Measurements from ENCODE around the gene ZNF273. TPM values are rescaled to one million over a fixed set of nuclear protein-coding genes. Genes with fewer than 3 reads are reported as not detected.

ZNF273 gene
- total and polyA plus RNA-seq, 5 donors from 2014 or later: 3.9 to 6.6 (median 6.0) TPM

GRCh38 chr7:64877714-64878610 is 25.1 kb upstream of the ZNF273 start:
- Histone ChIP-seq H3K4me3 (ENCODE audit: low read depth, low read length) (no peak overlapping the region), H3K4me1 (ENCODE audit: control insufficient read depth, insufficient read depth, low read length, poor library complexity, severe bottlenecking) (peaks cover 3% of the 10 kb centered on the region), H3K9me3 (ENCODE audit: control insufficient read depth in 2 of 2, low read length in 2 of 2) (no peaks in the 10 kb centered on the region), H3K27me3 (ENCODE audit: control insufficient read depth, insufficient read depth, low read length) (no peaks in the 10 kb centered on the region), H3K36me3 (ENCODE audit: control insufficient read depth, insufficient read depth, low read length) (no peaks in the 10 kb centered on the region), H3K27ac (ENCODE audit: insufficient read depth, low read length, poor library complexity, severe bottlenecking) (no peak overlapping the region)
- ATAC-seq (ENCODE audit: low read depth in 2 of 2) (no peak), DNase-seq (peak in 1 of 3 donors; percentile 9)
- Mint-ChIP-seq H3K27ac (peak overlapping the region in 1 of 3 donors; percentile 79), H3K4me1 (peaks cover 0 to 20% (median 2%) of the 10 kb centered on the region in 4 donors), H3K9me3 (peaks cover 0 to 6% (median 0%) of the 10 kb centered on the region in 7 donors), H3K4me3 (peak overlapping the region; percentile 27 to 81 (median 61)), H3K36me3 (no peaks in the 10 kb centered on the region), H3K27me3 (peaks cover 13% of the 10 kb centered on the region)

- Histone ChIP-seq H3K27me3 (ENCODE audit: control insufficient read depth, insufficient read depth, low read length) (no peaks in the 10 kb centered on the region), H3K4me3 (ENCODE audit: low read depth, low read length) (no peak overlapping the region), H3K36me3 (ENCODE audit: control insufficient read depth, insufficient read depth, low read length) (no peaks in the 10 kb centered on the region), H3K4me1 (ENCODE audit: control insufficient read depth, insufficient read depth, low read length, poor library complexity, severe bottlenecking) (peaks cover 3% of the 10 kb centered on the region), H3K9me3 (ENCODE audit: control insufficient read depth in 2 of 2, low read length in 2 of 2) (no peaks in the 10 kb centered on the region), H3K27ac (ENCODE audit: insufficient read depth, low read length, poor library complexity, severe bottlenecking) (no peak overlapping the region)
- DNase-seq (no peak), ATAC-seq (ENCODE audit: low read depth in 2 of 2) (no peak)
- Mint-ChIP-seq H3K4me3 (peak overlapping the region in 2 of 4 donors; percentile 48 to 54), H3K4me1 (peaks cover 0 to 22% (median 2%) of the 10 kb centered on the region in 4 donors), H3K27ac (no peak overlapping the region), H3K36me3 (no peaks in the 10 kb centered on the region), H3K9me3 (peaks cover 0 to 6% (median 0%) of the 10 kb centered on the region in 7 donors), H3K27me3 (peaks cover 13% of the 10 kb centered on the region)
Observed at GRCh38 chr7:64878684-64879083, 24.4 kb upstream of the ZNF273 start.

DNA sequence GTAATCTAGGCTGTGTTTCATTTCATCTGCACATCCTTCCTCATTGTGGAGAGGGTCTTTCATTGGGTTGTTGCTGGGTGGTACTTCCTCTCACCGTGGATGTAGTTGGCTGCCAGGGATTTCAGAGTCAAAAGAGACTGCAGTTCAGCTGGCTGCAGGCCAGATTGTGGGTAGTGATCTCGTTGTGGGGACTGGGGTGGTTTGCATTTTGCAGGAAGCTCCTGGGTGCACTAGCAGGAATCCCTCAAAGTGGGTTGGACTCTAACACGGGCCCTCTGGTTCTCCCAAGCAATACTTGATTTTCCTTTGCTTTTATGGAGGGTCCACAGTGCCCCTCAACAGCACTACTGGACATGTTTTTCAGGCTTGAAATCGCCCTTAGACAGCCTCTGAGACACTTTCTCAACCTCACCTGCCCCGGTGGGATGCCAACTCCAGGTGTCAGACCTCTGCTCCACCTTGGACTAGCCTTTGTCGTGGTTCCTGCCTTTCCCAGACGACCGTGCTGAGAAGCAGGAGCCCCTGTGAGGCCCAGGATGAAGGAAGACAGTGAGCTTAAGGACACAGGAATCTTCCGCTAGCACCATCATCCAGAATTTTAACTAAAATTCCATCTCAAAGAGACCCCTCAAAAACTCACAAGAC is 23.9 kb upstream of the ZNF273 start:
- no peak overlapping the region for H3K4me3 Mint-ChIP-seq
- no peak overlapping the region for H3K4me3 ChIP-seq (ENCODE audit: low read depth, low read length)
- no peaks in the 10 kb centered on the region for H3K9me3 ChIP-seq (ENCODE audit: control insufficient read depth in 2 of 2, low read length in 2 of 2)
- H3K9me3 Mint-ChIP-seq: peaks cover 0 to 6% (median 2%) of the 10 kb centered on the region in 7 donors
- H3K36me3 Mint-ChIP-seq: no peaks in the 10 kb centered on the region
- no peak overlapping the region for H3K27ac ChIP-seq (ENCODE audit: insufficient read depth, low read length, poor library complexity, severe bottlenecking)
- H3K4me1 ChIP-seq (ENCODE audit: control insufficient read depth, insufficient read depth, low read length, poor library complexity, severe bottlenecking): peaks cover 3% of the 10 kb centered on the region
- H3K36me3 ChIP-seq (ENCODE audit: control insufficient read depth, insufficient read depth, low read length): no peaks in the 10 kb centered on the region
- H3K27me3 Mint-ChIP-seq: peaks cover 13% of the 10 kb centered on the region
- H3K4me1 Mint-ChIP-seq: peaks cover 0 to 22% (median 2%) of the 10 kb centered on the region in 4 donors
- ATAC-seq (ENCODE audit: low read depth in 2 of 2) (no peak), DNase-seq (no peak)
- no peak overlapping the region for H3K27ac Mint-ChIP-seq
- H3K27me3 ChIP-seq (ENCODE audit: control insufficient read depth, insufficient read depth, low read length): peaks cover under 1% of the 10 kb centered on the region

DNA sequence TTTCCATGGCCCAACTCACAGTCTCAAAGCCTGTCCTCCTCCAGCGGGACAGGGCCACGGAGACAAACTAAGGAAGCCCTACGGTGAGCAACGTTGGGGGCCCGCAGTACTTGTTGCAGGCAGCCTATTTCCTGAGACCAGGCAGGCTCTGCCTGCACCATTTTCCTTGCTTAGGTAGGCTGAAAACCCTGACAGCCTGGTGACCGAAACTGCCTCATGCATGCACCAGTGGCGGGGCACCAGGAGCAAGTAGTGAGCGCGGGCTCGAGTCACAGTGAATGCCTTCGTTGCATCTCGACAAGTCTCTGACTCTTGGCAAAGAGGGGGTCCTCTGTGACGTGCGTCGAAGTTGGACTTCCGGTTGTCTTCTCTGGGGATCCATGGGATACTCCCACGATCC is 23.3 kb upstream of the ZNF273 start:
- peaks cover 2% of the 10 kb centered on the region for H3K27me3 ChIP-seq (ENCODE audit: control insufficient read depth, insufficient read depth, low read length)
- no peak for ATAC-seq (ENCODE audit: low read depth in 2 of 2)
- H3K9me3 Mint-ChIP-seq: peaks cover 0 to 4% (median 0%) of the 10 kb centered on the region in 7 donors
- H3K4me1 ChIP-seq (ENCODE audit: control insufficient read depth, insufficient read depth, low read length, poor library complexity, severe bottlenecking): peaks cover 3% of the 10 kb centered on the region
- no peaks in the 10 kb centered on the region for H3K36me3 Mint-ChIP-seq
- no peak overlapping the region for H3K4me3 ChIP-seq (ENCODE audit: low read depth, low read length)
- H3K27ac ChIP-seq (ENCODE audit: insufficient read depth, low read length, poor library complexity, severe bottlenecking): no peak overlapping the region
- no peak overlapping the region for H3K27ac Mint-ChIP-seq
- DNase-seq: no peak
- H3K27me3 Mint-ChIP-seq: peaks cover 13% of the 10 kb centered on the region
- no peaks in the 10 kb centered on the region for H3K36me3 ChIP-seq (ENCODE audit: control insufficient read depth, insufficient read depth, low read length)
- no peak overlapping the region for H3K4me3 Mint-ChIP-seq
- no peaks in the 10 kb centered on the region for H3K9me3 ChIP-seq (ENCODE audit: control insufficient read depth in 2 of 2, low read length in 2 of 2)
- H3K4me1 Mint-ChIP-seq: peaks cover 0 to 22% (median 2%) of the 10 kb centered on the region in 4 donors

DNA sequence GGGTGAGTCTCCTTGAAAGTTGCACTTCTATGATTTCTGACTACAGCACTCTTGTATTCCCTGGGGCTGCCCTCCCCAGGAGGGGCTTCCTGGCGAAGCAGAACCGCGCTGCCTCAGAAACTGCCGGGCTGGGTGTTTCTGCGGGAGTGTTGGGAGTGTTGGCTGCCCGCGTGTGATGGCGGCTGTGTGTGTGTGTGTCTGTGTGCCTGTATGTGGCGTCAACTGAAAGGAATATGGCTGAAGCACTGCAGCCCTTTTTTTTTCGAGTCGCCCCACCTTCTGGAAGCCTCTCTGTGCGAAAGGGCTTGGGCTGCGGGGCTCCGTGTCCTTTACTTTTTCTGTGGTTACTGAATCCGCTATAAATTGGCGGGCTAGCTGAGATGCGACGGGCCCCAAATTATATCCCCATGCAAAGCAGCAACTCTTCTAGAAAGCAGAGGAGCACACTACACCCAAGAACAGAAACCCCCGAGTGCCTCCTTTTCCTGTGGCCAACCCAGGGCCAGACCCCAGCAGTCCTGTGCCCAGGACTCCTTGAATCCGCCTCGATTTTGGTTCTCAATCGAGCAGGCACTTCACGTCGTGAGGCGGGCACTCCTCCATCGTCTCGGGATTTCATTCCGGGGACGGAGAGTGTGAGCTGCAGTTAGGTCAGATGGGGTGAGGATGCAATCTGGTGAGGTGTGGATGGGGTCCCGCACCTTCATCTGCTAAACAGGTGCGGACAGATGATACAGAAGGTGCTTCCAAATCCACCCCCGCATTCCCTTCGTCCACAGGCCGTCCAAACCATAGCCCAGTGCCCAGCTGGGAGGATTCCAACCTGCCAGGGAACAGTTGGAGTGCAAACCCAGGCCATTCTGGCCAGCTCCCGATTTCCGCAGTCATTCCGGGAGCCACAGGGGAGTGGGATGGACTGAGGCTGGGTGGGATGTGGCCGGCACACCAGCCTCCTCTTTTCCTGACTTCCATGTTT is 22.5 kb upstream of the ZNF273 start:
- H3K9me3 Mint-ChIP-seq: peaks cover 0 to 4% (median 0%) of the 10 kb centered on the region in 7 donors
- ATAC-seq (ENCODE audit: low read depth in 2 of 2): no peak
- Histone ChIP-seq H3K36me3 (ENCODE audit: control insufficient read depth, insufficient read depth, low read length) (no peaks in the 10 kb centered on the region), H3K27ac (ENCODE audit: insufficient read depth, low read length, poor library complexity, severe bottlenecking) (no peak overlapping the region), H3K27me3 (ENCODE audit: control insufficient read depth, insufficient read depth, low read length) (peaks cover 2% of the 10 kb centered on the region), H3K4me3 (ENCODE audit: low read depth, low read length) (no peak overlapping the region), H3K9me3 (ENCODE audit: control insufficient read depth in 2 of 2, low read length in 2 of 2) (no peaks in the 10 kb centered on the region), H3K4me1 (ENCODE audit: control insufficient read depth, insufficient read depth, low read length, poor library complexity, severe bottlenecking) (peaks cover 3% of the 10 kb centered on the region)
- no peaks in the 10 kb centered on the region for H3K36me3 Mint-ChIP-seq
- H3K27ac Mint-ChIP-seq: no peak overlapping the region
- H3K4me3 Mint-ChIP-seq: no peak overlapping the region
- no peak for DNase-seq
- peaks cover 21% of the 10 kb centered on the region for H3K27me3 Mint-ChIP-seq
- H3K4me1 Mint-ChIP-seq: peaks cover 0 to 22% (median 4%) of the 10 kb centered on the region in 4 donors

GRCh38 chr7:64881461-64882287 is 21.4 kb upstream of the ZNF273 start:
- no peak overlapping the region for H3K27ac ChIP-seq (ENCODE audit: insufficient read depth, low read length, poor library complexity, severe bottlenecking)
- H3K4me1 ChIP-seq (ENCODE audit: control insufficient read depth, insufficient read depth, low read length, poor library complexity, severe bottlenecking): peaks cover 3% of the 10 kb centered on the region
- peaks cover 0 to 4% (median 2%) of the 10 kb centered on the region in 7 donors for H3K9me3 Mint-ChIP-seq
- no peak for ATAC-seq (ENCODE audit: low read depth in 2 of 2)
- no peak overlapping the region for H3K4me3 ChIP-seq (ENCODE audit: low read depth, low read length)
- H3K4me1 Mint-ChIP-seq: peaks cover 0 to 22% (median 5%) of the 10 kb centered on the region in 4 donors
- peak overlapping the region in 1 of 4 donors; percentile 51 for H3K4me3 Mint-ChIP-seq
- no peaks in the 10 kb centered on the region for H3K36me3 ChIP-seq (ENCODE audit: control insufficient read depth, insufficient read depth, low read length)
- no peak overlapping the region for H3K27ac Mint-ChIP-seq
- H3K9me3 ChIP-seq (ENCODE audit: control insufficient read depth in 2 of 2, low read length in 2 of 2): no peaks in the 10 kb centered on the region
- no peak for DNase-seq
- H3K27me3 ChIP-seq (ENCODE audit: control insufficient read depth, insufficient read depth, low read length): peaks cover 6% of the 10 kb centered on the region
- H3K36me3 Mint-ChIP-seq: no peaks in the 10 kb centered on the region
- H3K27me3 Mint-ChIP-seq: peaks cover 30% of the 10 kb centered on the region
